Medulla oblongata (tissue), 1 donor: Measurements from ENCODE around the gene ZC3H18.

Experiments used
- DNase-seq: peaks from one replicate; pipeline ENCODE4 v3.0.0-alpha.2; 2015; ENCODE audit errors: extremely low spot score

Gene ZC3H18

DNA sequence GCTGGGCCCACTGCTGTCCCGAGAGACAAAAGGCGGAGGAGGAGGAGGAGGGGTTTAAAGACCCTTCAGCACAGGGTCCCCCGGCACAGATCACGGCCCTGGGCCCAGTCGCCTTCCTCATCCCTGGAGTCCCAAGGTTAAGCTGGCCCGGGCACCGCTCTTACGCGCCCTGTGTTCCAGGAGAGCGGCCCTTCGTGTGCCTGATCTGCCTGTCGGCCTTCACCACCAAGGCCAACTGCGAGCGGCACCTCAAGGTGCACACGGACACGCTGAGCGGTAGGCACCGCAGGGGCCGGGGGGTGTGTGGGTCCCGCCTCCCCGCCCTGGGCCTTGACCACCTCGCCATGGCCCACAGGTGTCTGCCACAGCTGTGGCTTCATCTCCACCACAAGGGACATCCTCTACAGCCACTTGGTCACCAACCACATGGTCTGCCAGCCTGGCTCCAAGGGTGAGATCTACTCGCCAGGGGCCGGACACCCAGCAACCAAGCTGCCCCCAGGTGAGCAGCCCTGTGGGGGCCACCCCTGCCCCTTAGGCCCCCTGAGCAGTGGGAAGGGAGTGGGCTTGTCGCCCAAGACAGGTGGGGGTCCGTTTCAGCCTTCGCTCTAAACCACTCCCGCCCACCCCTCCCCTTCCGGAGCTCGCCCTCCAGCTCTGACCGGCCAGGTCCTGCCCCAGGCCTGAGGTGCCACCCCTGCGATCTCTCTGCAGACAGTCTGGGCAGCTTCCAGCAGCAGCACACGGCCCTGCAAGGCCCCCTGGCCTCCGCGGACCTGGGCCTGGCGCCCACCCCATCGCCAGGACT lies 37.6 kb upstream of the ZC3H18 start:
- DNase-seq = no peak

- DNase-seq = peak; percentile 57
Observed at GRCh38 chr16:88533381-88533917, 36.8 kb upstream of the ZC3H18 start.

DNA sequence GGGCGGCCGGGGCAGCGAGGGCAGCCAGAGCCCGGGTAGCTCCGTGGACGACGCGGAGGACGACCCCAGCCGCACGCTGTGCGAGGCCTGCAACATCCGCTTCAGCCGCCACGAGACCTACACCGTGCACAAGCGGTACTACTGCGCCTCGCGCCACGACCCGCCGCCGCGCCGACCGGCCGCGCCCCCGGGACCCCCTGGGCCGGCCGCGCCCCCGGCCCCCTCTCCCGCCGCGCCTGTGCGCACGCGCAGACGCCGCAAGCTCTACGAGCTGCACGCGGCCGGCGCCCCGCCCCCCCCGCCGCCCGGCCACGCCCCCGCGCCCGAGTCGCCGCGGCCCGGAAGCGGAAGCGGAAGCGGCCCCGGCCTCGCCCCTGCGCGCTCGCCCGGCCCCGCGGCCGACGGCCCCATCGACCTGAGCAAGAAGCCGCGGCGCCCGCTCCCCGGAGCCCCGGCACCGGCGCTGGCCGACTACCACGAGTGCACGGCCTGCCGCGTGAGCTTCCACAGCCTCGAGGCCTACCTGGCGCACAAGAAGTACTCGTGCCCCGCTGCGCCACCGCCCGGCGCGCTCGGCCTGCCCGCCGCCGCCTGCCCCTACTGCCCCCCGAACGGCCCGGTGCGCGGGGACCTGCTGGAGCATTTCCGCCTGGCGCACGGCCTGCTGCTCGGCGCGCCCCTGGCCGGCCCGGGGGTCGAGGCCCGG lies 36.1 kb upstream of the ZC3H18 start:
- peak; percentile 66 for DNase-seq

- no peak for DNase-seq
Observed at GRCh38 chr16:88534638-88535190, 35.5 kb upstream of the ZC3H18 start.

- DNase-seq = no peak
Observed at GRCh38 chr16:88535191-88535856, 34.9 kb upstream of the ZC3H18 start.

DNA sequence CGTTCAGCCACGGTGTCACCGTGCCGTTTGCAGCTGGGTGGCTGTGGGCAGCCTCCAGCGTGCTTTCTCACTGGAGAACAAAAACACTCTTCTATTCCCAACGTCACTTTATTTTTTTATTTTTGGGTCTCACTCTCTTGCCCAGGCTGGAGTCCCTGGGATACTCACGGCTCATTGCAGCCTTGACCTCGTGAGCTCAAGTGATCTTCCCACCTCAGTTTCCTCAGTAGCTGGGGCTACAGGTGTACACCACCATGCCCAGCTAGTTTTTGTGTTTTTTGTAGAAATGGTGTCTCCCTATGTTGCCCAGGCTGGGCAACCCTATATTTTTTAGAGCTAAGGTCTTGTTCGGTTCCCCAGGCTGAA lies 34.4 kb upstream of the ZC3H18 start:
- no peak for DNase-seq

- DNase-seq = no peak
Observed at GRCh38 chr16:88536510-88536909, 33.7 kb upstream of the ZC3H18 start.

DNA sequence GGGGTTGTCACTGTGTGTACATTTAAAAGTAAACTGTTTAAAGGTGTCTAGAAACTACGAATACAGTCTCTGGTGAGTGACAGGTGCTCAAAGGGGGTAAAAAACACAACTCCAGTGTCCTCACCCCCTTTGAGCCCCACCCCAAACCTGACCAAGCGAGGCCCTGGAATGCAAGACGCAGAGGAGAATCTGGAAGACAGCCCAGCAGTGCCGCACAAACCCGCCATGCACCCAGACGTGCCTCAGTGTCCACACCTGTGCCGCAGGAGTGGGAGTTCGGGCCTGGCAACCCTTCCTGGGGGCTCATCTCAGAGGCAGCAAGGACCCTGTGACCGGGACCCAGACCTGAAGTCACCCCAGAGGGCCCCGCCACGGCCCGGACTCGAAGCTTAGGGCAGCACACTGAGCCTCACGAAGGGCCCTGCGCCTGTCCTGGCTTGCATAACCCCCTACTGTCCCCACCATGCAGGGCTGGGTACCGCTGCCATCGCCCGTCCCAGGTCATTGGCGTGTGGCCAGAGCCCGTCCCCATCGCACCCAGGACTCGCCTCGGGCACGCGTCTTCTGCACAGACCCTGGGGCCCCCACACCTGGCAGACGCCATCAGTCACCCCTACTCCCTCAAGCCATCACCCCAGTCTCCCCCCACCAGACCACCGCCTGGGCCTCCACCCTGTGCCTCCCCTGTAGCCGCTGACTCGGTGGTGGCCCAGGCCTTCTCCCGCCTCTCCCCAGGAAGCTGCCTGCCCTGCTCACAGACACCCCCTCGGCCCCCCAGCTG lies 33.0 kb upstream of the ZC3H18 start:
- no peak for DNase-seq

DNA sequence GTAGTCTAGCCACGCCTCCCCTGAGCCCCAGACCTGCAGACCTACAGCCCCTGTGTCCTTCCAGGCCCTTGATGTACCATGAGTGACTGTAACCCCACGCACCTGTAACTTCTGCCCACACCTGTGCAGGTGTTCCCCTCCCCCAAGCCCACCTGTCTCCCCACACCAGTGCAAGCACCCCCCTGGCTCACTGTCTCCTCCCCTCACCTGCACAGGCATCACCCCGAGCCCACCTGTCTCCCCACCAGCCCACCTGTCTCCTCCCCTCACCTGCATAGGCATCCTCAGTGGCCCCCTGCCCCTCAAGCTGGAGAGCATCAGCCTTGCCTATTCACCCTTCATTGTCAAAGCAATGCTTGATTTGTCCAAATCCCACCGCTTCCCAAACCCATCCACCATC lies 32.3 kb upstream of the ZC3H18 start:
- no peak for DNase-seq

DNA sequence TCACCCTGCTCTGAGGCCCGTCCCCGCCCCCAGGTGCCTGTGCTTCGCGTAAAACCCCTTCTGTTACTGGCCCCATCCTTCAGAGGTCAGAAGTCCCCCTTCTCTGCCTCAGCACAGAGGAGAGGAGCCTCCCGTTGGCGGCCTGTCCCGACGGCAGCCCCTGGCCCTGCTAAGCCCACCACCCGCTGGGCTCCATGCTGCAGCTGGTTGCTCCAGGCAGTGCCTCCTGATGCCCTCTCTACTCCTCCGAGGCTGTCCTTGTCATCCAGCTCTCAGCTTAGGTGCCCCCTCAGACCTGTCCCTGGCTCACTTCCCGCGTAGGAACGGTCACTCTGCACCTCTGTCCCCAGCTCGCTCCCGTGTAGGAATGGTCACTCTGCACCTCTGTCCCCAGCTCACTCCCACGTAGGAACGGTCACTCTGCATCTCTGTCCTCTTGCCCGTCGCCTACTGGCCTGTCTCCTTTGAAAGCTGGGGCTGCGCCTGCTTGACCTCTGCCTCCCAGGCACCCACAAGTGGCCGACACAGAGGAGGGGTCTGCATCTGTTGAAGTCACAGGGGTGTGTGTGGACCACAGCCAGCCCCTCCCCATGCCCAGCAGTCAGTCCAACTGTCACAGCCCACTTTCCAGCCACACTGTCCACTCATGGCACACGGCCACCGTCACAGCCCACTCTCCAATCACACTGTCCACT lies 31.7 kb upstream of the ZC3H18 start:
- DNase-seq = no peak

DNA sequence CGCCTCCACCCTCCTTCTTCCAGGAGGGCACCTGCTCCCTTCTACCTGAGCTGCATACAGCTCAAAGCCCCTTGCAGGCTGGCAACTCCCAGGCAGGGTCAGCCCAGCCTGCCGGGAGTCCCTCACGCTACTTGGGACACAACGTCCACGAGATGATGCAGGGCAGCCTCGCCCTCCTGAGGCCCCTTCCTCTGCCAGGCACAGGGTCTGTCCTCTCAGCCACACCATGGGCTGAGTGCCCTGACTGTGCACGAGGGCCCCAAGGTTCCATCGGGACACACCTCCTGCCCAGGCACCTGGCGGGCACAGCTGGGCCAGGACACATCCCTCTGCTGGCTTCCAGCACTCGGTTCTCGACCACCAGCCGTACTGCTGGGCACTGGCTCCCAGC lies 30.9 kb upstream of the ZC3H18 start:
- no peak for DNase-seq

DNA sequence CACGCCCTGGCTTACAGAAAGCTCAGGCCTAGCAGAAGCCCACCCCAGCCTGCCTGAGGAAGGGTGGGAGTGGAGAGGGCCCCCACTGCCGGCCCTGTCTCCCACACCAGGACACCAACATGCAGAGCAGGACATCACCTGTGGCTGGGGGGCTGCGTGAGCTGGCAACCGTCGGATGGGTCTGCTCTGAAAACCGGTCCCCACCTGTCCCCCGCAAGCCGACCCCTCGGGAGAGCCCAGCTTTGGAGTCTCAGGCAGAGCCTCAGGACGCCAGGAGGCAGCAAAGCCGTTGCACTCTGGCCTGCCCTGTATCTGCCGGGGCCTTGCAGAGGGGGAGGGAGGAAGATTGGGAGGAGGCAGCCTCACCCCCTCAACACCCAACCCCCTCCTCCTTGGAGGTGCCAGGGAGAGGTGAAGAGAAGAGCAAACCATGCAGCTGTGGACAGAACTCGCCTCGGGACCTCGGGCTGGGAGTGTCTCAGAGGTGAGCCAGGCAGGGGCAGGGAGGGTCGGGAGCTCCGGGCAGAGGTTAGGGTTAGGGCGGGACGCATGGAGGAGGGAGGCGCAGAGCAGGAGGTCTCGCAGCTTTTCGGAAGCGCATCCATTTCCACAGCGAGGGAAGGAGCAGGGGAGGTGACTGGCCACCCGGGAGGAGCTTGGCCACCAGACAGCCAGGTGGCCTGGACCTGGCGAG lies 30.4 kb upstream of the ZC3H18 start:
- DNase-seq = no peak

DNA sequence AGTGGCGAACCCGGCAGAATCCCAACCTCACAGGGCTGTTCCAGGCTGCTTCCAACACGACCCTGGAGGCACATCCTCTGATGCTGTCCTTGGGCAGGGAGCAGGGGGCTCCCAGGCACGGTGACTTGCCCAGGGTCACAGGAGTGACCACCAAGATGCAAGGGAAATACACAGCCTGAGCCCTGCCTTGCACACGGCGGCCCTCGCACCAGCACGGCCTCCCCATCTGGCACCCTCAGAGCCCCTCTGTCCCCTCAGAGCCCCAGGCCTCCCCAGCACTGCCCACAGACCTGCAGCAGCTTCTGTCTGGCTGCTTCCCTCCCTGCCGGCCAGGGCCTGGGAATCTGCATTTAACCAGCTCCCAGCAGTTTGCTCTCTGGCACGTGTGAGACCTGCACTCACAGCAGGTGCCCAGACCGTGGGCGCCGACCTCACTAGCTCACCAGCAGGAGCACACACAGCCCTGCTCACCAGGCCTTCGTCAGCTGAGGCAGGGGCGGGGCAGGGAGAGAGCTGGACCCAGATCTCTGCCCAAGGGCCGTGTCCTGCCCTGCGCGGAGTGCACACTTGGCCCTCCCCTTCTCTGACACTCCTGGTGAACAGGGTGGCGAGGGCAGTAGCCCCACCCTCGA lies 29.7 kb upstream of the ZC3H18 start:
- DNase-seq = no peak

- DNase-seq = no peak
Observed at GRCh38 chr16:88541831-88542616, 28.2 kb upstream of the ZC3H18 start.

DNA sequence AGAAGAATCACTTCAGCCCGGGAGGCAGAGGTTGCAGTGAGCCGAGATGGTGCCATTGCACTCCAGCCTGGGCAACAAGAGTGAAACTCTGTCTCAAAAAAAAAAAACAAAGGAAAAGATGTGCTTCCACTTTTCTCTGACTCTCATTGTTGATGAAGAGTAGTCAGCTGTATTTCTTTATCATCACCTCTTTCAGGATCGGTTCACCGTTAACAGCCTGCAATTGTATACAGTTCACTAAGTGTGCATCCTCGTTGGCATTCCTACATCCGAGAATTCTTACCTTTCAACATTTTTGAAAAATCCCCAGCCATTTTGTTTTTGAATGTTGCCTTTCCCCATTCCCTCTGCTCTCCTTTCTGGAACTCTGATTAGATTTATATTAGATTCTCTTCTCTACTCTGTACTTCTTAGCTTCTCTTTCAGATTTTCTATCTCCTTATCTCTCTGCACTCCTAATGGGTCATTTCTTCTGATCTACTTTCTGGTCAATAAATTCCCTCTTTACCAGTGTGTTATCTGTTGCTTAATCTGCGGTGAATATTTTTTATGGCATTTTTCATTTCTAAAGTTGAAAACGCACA lies 26.9 kb upstream of the ZC3H18 start:
- DNase-seq = no peak

GRCh38 chr16:88545781-88546180 lies 24.4 kb upstream of the ZC3H18 start:
- no peak for DNase-seq

GRCh38 chr16:88548131-88548874 lies 21.9 kb upstream of the ZC3H18 start:
- no peak for DNase-seq

GRCh38 chr16:88548985-88549384 lies 21.2 kb upstream of the ZC3H18 start:
- no peak for DNase-seq
